ENCODE data around the gene SBNO2.

DNA sequence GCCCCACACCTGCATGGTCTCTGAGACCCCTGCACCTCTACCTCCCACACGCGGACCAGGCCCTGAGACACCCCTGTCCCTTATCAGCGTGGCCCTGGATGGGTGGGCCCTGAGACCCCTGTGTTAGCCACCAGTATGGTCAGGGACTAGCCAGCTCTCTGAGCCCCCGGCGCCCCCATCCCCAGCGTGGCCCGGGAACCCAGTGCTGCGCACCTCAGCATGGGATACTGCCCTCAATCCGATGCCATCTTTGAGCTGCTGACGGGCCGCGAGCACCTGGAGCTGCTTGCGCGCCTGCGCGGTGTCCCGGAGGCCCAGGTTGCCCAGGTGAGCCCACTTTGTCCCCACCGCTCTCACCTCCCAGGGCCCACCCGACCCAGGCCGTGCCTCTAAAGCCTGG, 112.1 kb downstream of the SBNO2 start:
- TF ChIP-seq POLR2A (IDR thresholded peaks at IDR 0.05; ENCODE audit: low read depth, low read length) (no peak), CTCF (conservative IDR thresholded peaks at IDR 0.05; ENCODE audit: low read depth, low read length) (no peak), FOS (IDR thresholded peaks at IDR 0.05; ENCODE audit: low read depth, low read length) (no peak), MAZ (IDR thresholded peaks at IDR 0.05; ENCODE audit: borderline replicate concordance, low read depth, low read length) (no peak), BHLHE40 (IDR thresholded peaks at IDR 0.05; ENCODE audit: low read depth, low read length) (no peak), SMC3 (IDR thresholded peaks at IDR 0.05; ENCODE audit: low read depth, low read length) (no peak), NFE2L2 (IDR thresholded peaks at IDR 0.05; ENCODE audit: low read depth, low read length) (no peak), RFX5 (IDR thresholded peaks at IDR 0.05; ENCODE audit: low read depth, low read length) (no peak), MXI1 (IDR thresholded peaks at IDR 0.05; ENCODE audit: borderline replicate concordance, low read depth, low read length) (no peak), RAD21 (IDR thresholded peaks at IDR 0.05; ENCODE audit: low read length) (no peak), CEBPB (IDR thresholded peaks at IDR 0.05; ENCODE audit: low read depth, low read length) (no peak), RCOR1 (IDR thresholded peaks at IDR 0.05; ENCODE audit: insufficient replicate concordance, low read length) (no peak)
- TF ChIP-seq, protein P1, sequence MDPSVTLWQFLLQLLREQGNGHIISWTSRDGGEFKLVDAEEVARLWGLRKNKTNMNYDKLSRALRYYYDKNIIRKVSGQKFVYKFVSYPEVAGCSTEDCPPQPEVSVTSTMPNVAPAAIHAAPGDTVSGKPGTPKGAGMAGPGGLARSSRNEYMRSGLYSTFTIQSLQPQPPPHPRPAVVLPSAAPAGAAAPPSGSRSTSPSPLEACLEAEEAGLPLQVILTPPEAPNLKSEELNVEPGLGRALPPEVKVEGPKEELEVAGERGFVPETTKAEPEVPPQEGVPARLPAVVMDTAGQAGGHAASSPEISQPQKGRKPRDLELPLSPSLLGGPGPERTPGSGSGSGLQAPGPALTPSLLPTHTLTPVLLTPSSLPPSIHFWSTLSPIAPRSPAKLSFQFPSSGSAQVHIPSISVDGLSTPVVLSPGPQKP (IDR thresholded peaks at IDR 0.05; ENCODE audit: borderline replicate concordance, low read depth, low read length) = no peak
- TF ChIP-seq, protein P2, sequence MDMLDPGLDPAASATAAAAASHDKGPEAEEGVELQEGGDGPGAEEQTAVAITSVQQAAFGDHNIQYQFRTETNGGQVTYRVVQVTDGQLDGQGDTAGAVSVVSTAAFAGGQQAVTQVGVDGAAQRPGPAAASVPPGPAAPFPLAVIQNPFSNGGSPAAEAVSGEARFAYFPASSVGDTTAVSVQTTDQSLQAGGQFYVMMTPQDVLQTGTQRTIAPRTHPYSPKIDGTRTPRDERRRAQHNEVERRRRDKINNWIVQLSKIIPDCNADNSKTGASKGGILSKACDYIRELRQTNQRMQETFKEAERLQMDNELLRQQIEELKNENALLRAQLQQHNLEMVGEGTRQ (IDR thresholded peaks at IDR 0.05; ENCODE audit: low read depth, low read length) = no peak

Data from IMR-90 (cell line).